MM.1S (cell line): Measurements from ENCODE around the gene PCNT.
"Not testable (repeated sequence)": the region's sequence is repeated elsewhere in the genome, so short reads cannot be mapped to it uniquely, and the experiment has no call there.

Experiments used
- DNase-seq: peaks from one replicate; pipeline ENCODE4 v3.0.0-alpha.2; 2015
- H2AFZ ChIP-seq: fragments of 300-600 bp; sonication (generic); 2 replicates; pipeline ENCODE4 v1.6.0; 2016; ENCODE audit warnings: antibody characterized with exemption, low read length
- H3F3A ChIP-seq: fragments of 300-600 bp; sonication (generic); 2 replicates; pipeline ENCODE4 v1.6.1; 2016; ENCODE audit warnings: mild to moderate bottlenecking, antibody characterized with exemption, low read length, moderate library complexity, mixed read lengths; ENCODE audit not compliant: insufficient read depth
- H3K27ac ChIP-seq: fragments of 300-600 bp; sonication (generic); 2 replicates; pipeline ENCODE4 v1.5.1; 2016; ENCODE audit warnings: mild to moderate bottlenecking, low read length
- H3K27me3 ChIP-seq: fragments of 300-600 bp; sonication (generic); replicated peaks from 2 replicates; pipeline ENCODE4 v1.6.0; 2016; ENCODE audit warnings: low read length; ENCODE audit not compliant: insufficient read depth
- H3K36me3 ChIP-seq: fragments of 300-600 bp; sonication (generic); replicated peaks from 2 replicates; pipeline ENCODE4 v1.6.1; 2016; ENCODE audit warnings: mild to moderate bottlenecking, low read length, mixed read lengths; ENCODE audit not compliant: insufficient read depth
- H3K4me1 ChIP-seq: fragments of 300-600 bp; sonication (generic); 2 replicates; pipeline ENCODE4 v1.6.1; 2016; ENCODE audit warnings: low read length, mixed read lengths
- H3K4me2 ChIP-seq: fragments of 300-600 bp; sonication (generic); 2 replicates; pipeline ENCODE4 v1.6.0; 2016; ENCODE audit warnings: low read depth, low read length
- H3K4me3 ChIP-seq: fragments of 300-600 bp; sonication (generic); 2 replicates; pipeline ENCODE4 v1.5.1; 2016; ENCODE audit warnings: low read length, mixed read lengths
- H3K79me2 ChIP-seq: fragments of 300-600 bp; sonication (generic); 2 replicates; pipeline ENCODE4 v1.6.1; 2016; ENCODE audit warnings: mixed run types, low read length, mixed read lengths
- H3K9ac ChIP-seq: fragments of 300-600 bp; sonication (generic); 2 replicates; pipeline ENCODE4 v1.6.1; 2016; ENCODE audit warnings: low read length, mixed read lengths
- H3K9me2 ChIP-seq: fragments of 300-600 bp; sonication (generic); replicated peaks from 2 replicates; pipeline ENCODE4 v1.6.1; 2016; ENCODE audit warnings: mild to moderate bottlenecking, low read length, mixed read lengths; ENCODE audit not compliant: insufficient read depth
- H3K9me3 ChIP-seq: fragments of 300-600 bp; sonication (generic); replicated peaks from 2 replicates; pipeline ENCODE4 v1.6.1; 2016; ENCODE audit warnings: mild to moderate bottlenecking, low read length, mixed read lengths; ENCODE audit not compliant: insufficient read depth
- H4K20me1 ChIP-seq: fragments of 300-600 bp; sonication (generic); 2 replicates; pipeline ENCODE4 v1.6.1; 2016; ENCODE audit warnings: mild to moderate bottlenecking, low read length, moderate library complexity, mixed read lengths; ENCODE audit not compliant: insufficient read depth
- CTCF ChIP-seq: fragments of 300-600 bp; sonication (generic); IDR thresholded peaks from 2 replicates; pipeline ENCODE4 v1.5.1; 2016; ENCODE audit warnings: antibody characterized with exemption, low read length, mixed read lengths
- EZH2 ChIP-seq: fragments of 300-600 bp; sonication (generic); optimal IDR thresholded peaks from 2 replicates; pipeline ENCODE3; 2017; ENCODE audit warnings: low read depth, mild to moderate bottlenecking, antibody characterized with exemption, low read length, mixed read lengths
- EZH2phosphoT487 ChIP-seq: fragments of 300-600 bp; sonication (generic); IDR thresholded peaks from 2 replicates; pipeline ENCODE4 v1.6.1; 2018; ENCODE audit warnings: antibody characterized with exemption, low read length

PCNT gene

GRCh38 chr21:46442938-46443337, 119.0 kb downstream of the PCNT start:
- Histone ChIP-seq H3K4me3 (no peak overlapping the region), H3K27me3 (no peaks in the 10 kb centered on the region), H3K36me3 (peaks cover 36% of the 10 kb centered on the region), H3K4me2 (no peak overlapping the region), H4K20me1 (peaks cover 4% of the 10 kb centered on the region; the same call in 1 of the 2 replicates), H3K27ac (no peak overlapping the region), H3F3A (0 out of 2 replicates have a peak, but pooled peaks cover 5% of the 10 kb centered on the region), H3K4me1 (no peaks in the 10 kb centered on the region), H3K9me2 (no peaks in the 10 kb centered on the region), H3K9me3 (no peaks in the 10 kb centered on the region), H3K79me2 (peaks cover 6% of the 10 kb centered on the region), H2AFZ (no peak overlapping the region), H3K9ac (no peak overlapping the region)
- TF ChIP-seq EZH2phosphoT487 = no peak
- TF ChIP-seq EZH2 = no peak
- TF ChIP-seq CTCF = no peak
- no peak for DNase-seq

- 0 out of 2 replicates have a peak, but pooled peaks cover 5% of the 10 kb centered on the region for H3F3A ChIP-seq
- H3K4me2 ChIP-seq = no peak overlapping the region
- H3K9me2 ChIP-seq = no peaks in the 10 kb centered on the region
- no peak overlapping the region for H2AFZ ChIP-seq
- H4K20me1 ChIP-seq = peaks cover 4% of the 10 kb centered on the region; the same call in 1 of the 2 replicates
- no peak overlapping the region for H3K27ac ChIP-seq
- H3K9ac ChIP-seq = no peak overlapping the region
- no peak overlapping the region for H3K4me3 ChIP-seq
- H3K9me3 ChIP-seq = no peaks in the 10 kb centered on the region
- no peak for DNase-seq
- TF ChIP-seq EZH2 (no peak), EZH2phosphoT487 (no peak), CTCF (no peak)
- H3K4me1 ChIP-seq = no peaks in the 10 kb centered on the region
- H3K36me3 ChIP-seq = peaks cover 32% of the 10 kb centered on the region
- H3K79me2 ChIP-seq = peaks cover 6% of the 10 kb centered on the region
- H3K27me3 ChIP-seq = no peaks in the 10 kb centered on the region
Measured at GRCh38 chr21:46443910-46444309, 120.0 kb downstream of the PCNT start.

GRCh38 chr21:46448108-46448507, 124.2 kb downstream of the PCNT start:
- H3K27ac ChIP-seq = no peak overlapping the region

GRCh38 chr21:46448855-46449254, 124.9 kb downstream of the PCNT start:
- H3K9ac ChIP-seq, H3F3A ChIP-seq, H3K9me2 ChIP-seq, H2AFZ ChIP-seq, DNase-seq, H3K4me3 ChIP-seq, H3K36me3 ChIP-seq, H3K27ac ChIP-seq, H3K9me3 ChIP-seq, H3K4me2 ChIP-seq, H3K27me3 ChIP-seq, H4K20me1 ChIP-seq, H3K4me1 ChIP-seq: not testable (repeated sequence)
- peaks cover 33% of the 10 kb centered on the region for H3K79me2 ChIP-seq

More at GRCh38 chr21:46448108-46448507, 124.2 kb downstream of the PCNT start:
- Histone ChIP-seq H3K36me3 (peaks cover 5% of the 10 kb centered on the region; the same call in 1 of the 2 replicates), H3F3A (0 out of 2 replicates have a peak, but pooled peaks cover 5% of the 10 kb centered on the region), H3K9ac (no peak overlapping the region), H3K4me3 (no peak overlapping the region), H3K79me2 (peaks cover 32% of the 10 kb centered on the region), H4K20me1 (peaks cover 4% of the 10 kb centered on the region; the same call in 1 of the 2 replicates), H3K9me3 (no peaks in the 10 kb centered on the region), H3K4me2 (no peak overlapping the region), H3K4me1 (no peaks in the 10 kb centered on the region), H3K27me3 (no peaks in the 10 kb centered on the region), H2AFZ (no peak overlapping the region), H3K9me2 (no peaks in the 10 kb centered on the region)
- DNase-seq = no peak
- TF ChIP-seq CTCF (no peak), EZH2phosphoT487 (no peak), EZH2 (no peak)
